ENCODE results near the gene RGS7.
"Not testable (repeated sequence)": the region's sequence is repeated elsewhere in the genome, so short reads cannot be mapped to it uniquely, and the experiment has no call there.

The RGS7 gene

GRCh38 chr1:241299347-241299746, 57.7 kb downstream of the RGS7 start:
- no peaks in the 10 kb centered on the region for H3K36me3 Mint-ChIP-seq (ENCODE audit: low read depth)
- no peak overlapping the region for H3K27ac Mint-ChIP-seq
- peaks cover 16% of the 10 kb centered on the region for H3K9me3 Mint-ChIP-seq
- no peaks in the 10 kb centered on the region for H3K4me1 Mint-ChIP-seq
- no peak for DNase-seq
- H3K4me3 Mint-ChIP-seq, result no peak overlapping the region
- TF ChIP-seq, protein P1, sequence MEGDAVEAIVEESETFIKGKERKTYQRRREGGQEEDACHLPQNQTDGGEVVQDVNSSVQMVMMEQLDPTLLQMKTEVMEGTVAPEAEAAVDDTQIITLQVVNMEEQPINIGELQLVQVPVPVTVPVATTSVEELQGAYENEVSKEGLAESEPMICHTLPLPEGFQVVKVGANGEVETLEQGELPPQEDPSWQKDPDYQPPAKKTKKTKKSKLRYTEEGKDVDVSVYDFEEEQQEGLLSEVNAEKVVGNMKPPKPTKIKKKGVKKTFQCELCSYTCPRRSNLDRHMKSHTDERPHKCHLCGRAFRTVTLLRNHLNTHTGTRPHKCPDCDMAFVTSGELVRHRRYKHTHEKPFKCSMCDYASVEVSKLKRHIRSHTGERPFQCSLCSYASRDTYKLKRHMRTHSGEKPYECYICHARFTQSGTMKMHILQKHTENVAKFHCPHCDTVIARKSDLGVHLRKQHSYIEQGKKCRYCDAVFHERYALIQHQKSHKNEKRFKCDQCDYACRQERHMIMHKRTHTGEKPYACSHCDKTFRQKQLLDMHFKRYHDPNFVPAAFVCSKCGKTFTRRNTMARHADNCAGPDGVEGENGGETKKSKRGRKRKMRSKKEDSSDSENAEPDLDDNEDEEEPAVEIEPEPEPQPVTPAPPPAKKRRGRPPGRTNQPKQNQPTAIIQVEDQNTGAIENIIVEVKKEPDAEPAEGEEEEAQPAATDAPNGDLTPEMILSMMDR (IDR thresholded peaks at IDR 0.05), result no peak
- H3K27me3 Mint-ChIP-seq (ENCODE audit: low read depth, poor library complexity), result peaks cover 3% of the 10 kb centered on the region

- Mint-ChIP-seq H3K36me3 (ENCODE audit: low read depth) (no peaks in the 10 kb centered on the region), H3K4me1 (no peaks in the 10 kb centered on the region), H3K4me3 (no peak overlapping the region), H3K27me3 (ENCODE audit: low read depth, poor library complexity) (peaks cover 3% of the 10 kb centered on the region), H3K27ac (no peak overlapping the region), H3K9me3 (no peaks in the 10 kb centered on the region)
- DNase-seq, result no peak
- TF ChIP-seq, protein P1 (IDR thresholded peaks at IDR 0.05), result no peak
Observed at GRCh38 chr1:241292973-241293372, 64.0 kb downstream of the RGS7 start.

DNA sequence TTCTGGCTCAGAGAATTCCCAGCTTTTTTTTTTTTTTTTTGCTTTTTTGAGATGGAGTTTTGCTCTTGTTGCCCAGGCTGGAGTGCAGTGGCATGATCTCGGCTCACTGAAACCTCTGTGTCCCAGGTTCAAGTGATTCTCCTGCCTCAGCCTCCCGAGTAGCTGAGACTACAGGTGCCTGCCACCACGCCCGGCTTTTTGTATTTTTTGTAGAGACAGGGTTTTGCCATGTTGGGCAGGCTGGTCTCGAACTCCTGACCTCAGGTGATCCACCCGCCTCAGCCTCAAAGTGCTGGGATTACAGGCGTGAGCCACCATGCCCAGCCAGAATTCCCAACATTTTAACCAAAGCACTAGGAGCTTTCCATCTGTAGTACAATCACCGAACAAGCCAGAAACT, 65.5 kb downstream of the RGS7 start:
- H3K9me3 Mint-ChIP-seq; H3K27ac Mint-ChIP-seq; H3K36me3 Mint-ChIP-seq (ENCODE audit: low read depth); H3K27me3 Mint-ChIP-seq (ENCODE audit: low read depth, poor library complexity); H3K4me1 Mint-ChIP-seq; H3K4me3 Mint-ChIP-seq; DNase-seq: not testable (repeated sequence)

- Mint-ChIP-seq H3K4me3 (no peak overlapping the region), H3K27me3 (ENCODE audit: low read depth, poor library complexity) (peaks cover 4% of the 10 kb centered on the region)
- DNase-seq, result no peak
Observed at GRCh38 chr1:241286486-241286885, 70.5 kb downstream of the RGS7 start.

GRCh38 chr1:241276391-241276790, 80.6 kb downstream of the RGS7 start:
- no peak for DNase-seq
- peaks cover 23% of the 10 kb centered on the region for H3K9me3 Mint-ChIP-seq
- peaks cover 4% of the 10 kb centered on the region for H3K27me3 Mint-ChIP-seq (ENCODE audit: low read depth, poor library complexity)
- TF ChIP-seq, protein P1 (IDR thresholded peaks at IDR 0.05), result no peak
- H3K27ac Mint-ChIP-seq, result no peak overlapping the region
- H3K4me1 Mint-ChIP-seq, result no peaks in the 10 kb centered on the region
- H3K4me3 Mint-ChIP-seq, result no peak overlapping the region
- H3K36me3 Mint-ChIP-seq (ENCODE audit: low read depth), result no peaks in the 10 kb centered on the region

More at GRCh38 chr1:241286486-241286885, 70.5 kb downstream of the RGS7 start:
- Mint-ChIP-seq H3K36me3 (ENCODE audit: low read depth) (no peaks in the 10 kb centered on the region), H3K27ac (no peak overlapping the region), H3K4me1 (no peaks in the 10 kb centered on the region), H3K9me3 (peaks cover 31% of the 10 kb centered on the region)
- TF ChIP-seq, protein P1 (IDR thresholded peaks at IDR 0.05), result no peak

DNA sequence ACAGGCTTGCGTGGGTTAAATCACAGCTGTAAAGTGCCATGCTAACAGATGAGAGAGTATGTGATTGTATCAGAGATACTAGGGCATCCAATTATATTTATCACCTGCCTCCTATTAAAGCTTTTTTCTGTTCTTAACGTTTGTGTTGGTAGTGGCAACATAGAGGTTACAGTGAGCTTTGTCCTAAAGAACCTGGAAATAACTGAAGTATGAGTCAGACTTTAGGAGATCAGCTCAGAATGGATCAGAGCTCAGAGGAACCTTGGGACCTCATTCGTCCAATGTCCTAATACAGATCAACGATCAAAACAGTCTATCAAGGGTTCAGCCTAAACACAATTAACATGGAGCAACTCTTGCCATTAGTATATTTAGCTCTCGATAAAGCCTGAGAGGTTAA, 81.0 kb downstream of the RGS7 start:
- H3K4me3 Mint-ChIP-seq, result no peak overlapping the region
- peaks cover 4% of the 10 kb centered on the region for H3K27me3 Mint-ChIP-seq (ENCODE audit: low read depth, poor library complexity)
- TF ChIP-seq, protein P1 (IDR thresholded peaks at IDR 0.05), result no peak
- no peak overlapping the region for H3K27ac Mint-ChIP-seq
- peaks cover 24% of the 10 kb centered on the region for H3K9me3 Mint-ChIP-seq
- no peaks in the 10 kb centered on the region for H3K4me1 Mint-ChIP-seq
- DNase-seq, result no peak
- H3K36me3 Mint-ChIP-seq (ENCODE audit: low read depth), result no peaks in the 10 kb centered on the region

Measured in nephron progenitor cell (in vitro differentiated cells).